Measurements from ENCODE around the gene LGMN.
"Not testable (repeated sequence)": the region's sequence is repeated elsewhere in the genome, so short reads cannot be mapped to it uniquely, and the experiment has no call there.

The LGMN gene

DNA sequence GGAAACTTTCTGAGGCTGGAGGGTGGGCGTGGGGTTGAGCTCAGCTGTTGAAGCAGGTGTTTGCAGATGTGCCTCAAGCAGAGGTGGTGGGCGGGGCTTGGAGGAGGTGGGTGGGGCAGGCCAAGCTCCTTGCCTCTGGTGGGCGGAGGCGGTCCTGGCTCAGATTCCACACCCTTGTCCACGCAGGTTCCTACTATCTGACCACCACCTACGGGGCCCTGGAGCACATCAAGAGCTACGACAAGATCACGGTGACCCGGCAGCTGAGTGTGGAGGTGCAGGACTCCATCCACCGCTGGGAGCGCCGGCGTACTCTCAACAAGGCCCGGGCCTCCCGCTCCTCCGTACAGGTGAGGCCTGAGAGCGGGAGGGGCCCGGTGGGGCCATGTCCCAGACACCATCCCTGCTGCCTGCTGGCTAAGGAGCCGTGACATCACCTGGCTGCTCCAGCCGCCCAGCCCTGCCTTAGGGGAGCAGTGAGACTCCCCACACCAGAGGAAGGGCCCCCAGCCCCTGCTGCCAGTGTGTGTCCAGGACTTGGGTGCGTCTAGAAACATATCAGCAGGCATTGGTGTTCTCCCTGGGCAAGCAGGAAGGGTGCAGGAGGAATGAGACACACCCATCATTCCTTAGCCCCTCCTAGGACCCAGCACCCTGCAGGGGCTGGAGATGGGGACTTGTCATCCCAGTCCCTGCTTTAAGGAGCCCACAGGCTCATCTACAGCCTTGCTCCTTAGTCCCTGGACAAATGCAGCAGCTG lies 63.4 kb downstream of the LGMN start:
- Histone ChIP-seq H3F3A (ENCODE audit: low read depth) (no peaks in the 10 kb centered on the region), H3K4me3 (ENCODE audit: low read length, poor library complexity, severe bottlenecking) (no peak overlapping the region), H3K36me3 (ENCODE audit: insufficient read depth, low read length) (peaks cover 53% of the 10 kb centered on the region; the same call in 1 of the 2 replicates), H3K4me1 (ENCODE audit: insufficient read depth, low read length, poor library complexity, severe bottlenecking) (no peaks in the 10 kb centered on the region), H3K9ac (ENCODE audit: low read depth, low read length, poor library complexity, severe bottlenecking) (no peak overlapping the region), H3K9me2 (replicated peaks; ENCODE audit: low read depth, low read length) (no peaks in the 10 kb centered on the region), H2AFZ (ENCODE audit: low read length) (no peak overlapping the region), H3K4me2 (ENCODE audit: low read depth, low read length, poor library complexity, severe bottlenecking) (no peak overlapping the region), H3K79me2 (ENCODE audit: insufficient read depth, low read length) (no peaks in the 10 kb centered on the region), H3K9me3 (ENCODE audit: insufficient read depth, low read depth, low read length) (no peaks in the 10 kb centered on the region), H4K20me1 (ENCODE audit: insufficient read depth, low read length, poor library complexity, severe bottlenecking) (no peaks in the 10 kb centered on the region), H3K27me3 (ENCODE audit: insufficient read depth, low read length, poor library complexity, severe bottlenecking) (no peaks in the 10 kb centered on the region)
- no peak for TF ChIP-seq EZH2phosphoT487 (IDR thresholded peaks at IDR 0.05; ENCODE audit: borderline replicate concordance)

DNA sequence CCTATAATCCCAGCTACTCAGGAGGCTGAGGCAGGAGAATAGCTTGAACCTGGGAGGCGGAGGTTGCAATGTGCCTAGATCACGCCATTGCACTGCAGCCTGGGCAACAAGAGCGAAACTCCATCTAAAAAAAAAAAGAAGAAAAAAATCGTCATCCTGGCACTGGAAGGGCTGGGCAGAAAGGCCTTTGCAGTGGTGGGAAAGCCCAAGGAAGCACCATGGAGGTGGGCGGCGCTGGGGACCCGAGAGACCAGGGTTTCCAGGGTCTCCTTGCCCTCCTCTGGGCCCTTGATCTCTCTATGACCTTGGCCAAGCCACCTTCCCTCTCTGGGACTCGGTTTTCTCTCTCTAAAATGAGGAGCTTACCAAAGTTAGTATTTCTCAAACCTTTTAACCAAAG lies 65.4 kb downstream of the LGMN start:
- Histone ChIP-seq H3K9me2 (replicated peaks; ENCODE audit: low read depth, low read length) (no peaks in the 10 kb centered on the region), H3K79me2 (ENCODE audit: insufficient read depth, low read length) (no peaks in the 10 kb centered on the region), H3K36me3 (ENCODE audit: insufficient read depth, low read length) (peaks cover 56% of the 10 kb centered on the region; the same call in 1 of the 2 replicates), H2AFZ (ENCODE audit: low read length) (no peak overlapping the region), H4K20me1 (ENCODE audit: insufficient read depth, low read length, poor library complexity, severe bottlenecking) (no peaks in the 10 kb centered on the region), H3K4me2 (ENCODE audit: low read depth, low read length, poor library complexity, severe bottlenecking) (no peak overlapping the region), H3K9me3 (ENCODE audit: insufficient read depth, low read depth, low read length) (no peaks in the 10 kb centered on the region), H3F3A (ENCODE audit: low read depth) (no peaks in the 10 kb centered on the region), H3K9ac (ENCODE audit: low read depth, low read length, poor library complexity, severe bottlenecking) (no peak overlapping the region), H3K4me3 (ENCODE audit: low read length, poor library complexity, severe bottlenecking) (no peak overlapping the region), H3K27me3 (ENCODE audit: insufficient read depth, low read length, poor library complexity, severe bottlenecking) (no peaks in the 10 kb centered on the region), H3K4me1 (ENCODE audit: insufficient read depth, low read length, poor library complexity, severe bottlenecking) (no peaks in the 10 kb centered on the region)
- TF ChIP-seq EZH2phosphoT487 (IDR thresholded peaks at IDR 0.05; ENCODE audit: borderline replicate concordance) = no peak
- TF ChIP-seq, protein P1, sequence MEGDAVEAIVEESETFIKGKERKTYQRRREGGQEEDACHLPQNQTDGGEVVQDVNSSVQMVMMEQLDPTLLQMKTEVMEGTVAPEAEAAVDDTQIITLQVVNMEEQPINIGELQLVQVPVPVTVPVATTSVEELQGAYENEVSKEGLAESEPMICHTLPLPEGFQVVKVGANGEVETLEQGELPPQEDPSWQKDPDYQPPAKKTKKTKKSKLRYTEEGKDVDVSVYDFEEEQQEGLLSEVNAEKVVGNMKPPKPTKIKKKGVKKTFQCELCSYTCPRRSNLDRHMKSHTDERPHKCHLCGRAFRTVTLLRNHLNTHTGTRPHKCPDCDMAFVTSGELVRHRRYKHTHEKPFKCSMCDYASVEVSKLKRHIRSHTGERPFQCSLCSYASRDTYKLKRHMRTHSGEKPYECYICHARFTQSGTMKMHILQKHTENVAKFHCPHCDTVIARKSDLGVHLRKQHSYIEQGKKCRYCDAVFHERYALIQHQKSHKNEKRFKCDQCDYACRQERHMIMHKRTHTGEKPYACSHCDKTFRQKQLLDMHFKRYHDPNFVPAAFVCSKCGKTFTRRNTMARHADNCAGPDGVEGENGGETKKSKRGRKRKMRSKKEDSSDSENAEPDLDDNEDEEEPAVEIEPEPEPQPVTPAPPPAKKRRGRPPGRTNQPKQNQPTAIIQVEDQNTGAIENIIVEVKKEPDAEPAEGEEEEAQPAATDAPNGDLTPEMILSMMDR (conservative IDR thresholded peaks at IDR 0.05; ENCODE audit: low read length) = no peak

DNA sequence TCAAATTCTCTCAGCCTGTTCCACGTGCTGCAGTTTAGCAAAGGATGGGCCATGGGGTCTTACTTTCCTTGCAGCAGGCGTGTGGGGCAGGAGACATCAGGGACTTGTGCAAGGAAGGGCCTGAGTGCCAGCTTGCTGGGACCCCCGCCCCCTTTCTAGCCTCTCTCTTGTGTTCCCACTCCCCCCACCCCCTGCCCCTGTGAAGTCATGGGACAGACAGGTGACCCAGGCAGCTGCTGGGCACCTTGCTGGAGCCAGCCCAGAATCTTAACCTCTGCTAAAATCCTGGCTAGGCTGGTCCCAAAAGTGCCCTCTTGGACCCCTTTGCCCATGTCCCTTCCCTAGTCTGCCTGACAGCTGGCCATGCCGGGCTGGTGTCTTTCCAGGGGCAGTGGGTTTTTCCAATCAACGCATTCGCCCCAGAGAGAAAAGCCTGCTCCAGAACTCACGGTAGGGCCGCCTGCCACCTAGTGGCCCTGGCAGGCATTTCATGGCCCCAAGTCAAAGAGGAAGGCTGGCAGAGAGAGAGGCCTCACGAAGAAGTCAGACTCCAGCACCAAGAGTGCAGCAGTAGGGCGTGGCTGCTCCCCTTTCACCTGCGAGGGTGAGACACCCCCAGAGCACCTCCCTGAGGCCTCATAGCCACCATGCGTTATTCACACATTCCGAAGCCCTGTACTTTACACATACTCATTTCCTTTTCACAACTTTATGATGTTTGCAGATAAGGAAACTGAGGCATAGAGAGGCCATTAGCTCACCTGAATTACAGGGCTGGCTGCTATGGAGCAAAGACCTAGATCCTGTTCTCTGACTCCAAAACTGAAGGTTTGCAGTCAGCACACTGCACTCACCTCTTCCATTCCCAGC lies 67.4 kb downstream of the LGMN start:
- H3K4me1 ChIP-seq (ENCODE audit: insufficient read depth, low read length, poor library complexity, severe bottlenecking) = peaks cover 12% of the 10 kb centered on the region
- H3K36me3 ChIP-seq (ENCODE audit: insufficient read depth, low read length) = peaks cover 60% of the 10 kb centered on the region; the same call in 1 of the 2 replicates
- H2AFZ ChIP-seq (ENCODE audit: low read length) = no peak overlapping the region
- no peaks in the 10 kb centered on the region for H3K79me2 ChIP-seq (ENCODE audit: insufficient read depth, low read length)
- no peaks in the 10 kb centered on the region for H3K9me3 ChIP-seq (ENCODE audit: insufficient read depth, low read depth, low read length)
- TF ChIP-seq, protein P1 (conservative IDR thresholded peaks at IDR 0.05; ENCODE audit: low read length) = peak; percentile 97
- TF ChIP-seq EZH2phosphoT487 (IDR thresholded peaks at IDR 0.05; ENCODE audit: borderline replicate concordance) = no peak
- no peak overlapping the region for H3K4me3 ChIP-seq (ENCODE audit: low read length, poor library complexity, severe bottlenecking)
- no peaks in the 10 kb centered on the region for H3F3A ChIP-seq (ENCODE audit: low read depth)
- H4K20me1 ChIP-seq (ENCODE audit: insufficient read depth, low read length, poor library complexity, severe bottlenecking) = no peaks in the 10 kb centered on the region
- no peak overlapping the region for H3K4me2 ChIP-seq (ENCODE audit: low read depth, low read length, poor library complexity, severe bottlenecking)
- no peaks in the 10 kb centered on the region for H3K9me2 ChIP-seq (replicated peaks; ENCODE audit: low read depth, low read length)
- H3K27me3 ChIP-seq (ENCODE audit: insufficient read depth, low read length, poor library complexity, severe bottlenecking) = no peaks in the 10 kb centered on the region
- no peak overlapping the region for H3K9ac ChIP-seq (ENCODE audit: low read depth, low read length, poor library complexity, severe bottlenecking)

DNA sequence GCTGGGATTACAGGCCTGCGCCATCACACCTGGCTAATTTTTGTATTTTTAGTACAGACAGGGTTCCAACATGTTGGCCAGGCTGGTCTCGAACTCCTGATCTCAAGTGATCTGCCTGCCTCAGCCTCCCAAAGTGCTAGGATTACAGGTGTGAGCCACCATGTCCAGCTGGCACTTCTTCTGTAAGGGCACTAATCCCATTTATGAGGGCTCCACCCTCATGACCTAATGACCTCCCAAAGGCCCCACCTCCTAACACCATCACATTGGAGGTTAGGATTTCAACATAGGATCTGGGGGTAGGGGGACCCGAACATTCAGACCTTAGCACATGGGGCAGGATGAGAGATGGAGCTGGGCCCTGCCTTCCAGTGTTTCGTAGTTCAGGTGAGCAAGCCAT lies 68.1 kb downstream of the LGMN start:
- not testable (repeated sequence) for H3K79me2 ChIP-seq (ENCODE audit: insufficient read depth, low read length); H3K4me3 ChIP-seq (ENCODE audit: low read length, poor library complexity, severe bottlenecking); H3K9me3 ChIP-seq (ENCODE audit: insufficient read depth, low read depth, low read length); H3K9ac ChIP-seq (ENCODE audit: low read depth, low read length, poor library complexity, severe bottlenecking); H3K27me3 ChIP-seq (ENCODE audit: insufficient read depth, low read length, poor library complexity, severe bottlenecking); H3K4me2 ChIP-seq (ENCODE audit: low read depth, low read length, poor library complexity, severe bottlenecking); H3F3A ChIP-seq (ENCODE audit: low read depth); H3K9me2 ChIP-seq (replicated peaks; ENCODE audit: low read depth, low read length); H4K20me1 ChIP-seq (ENCODE audit: insufficient read depth, low read length, poor library complexity, severe bottlenecking); H2AFZ ChIP-seq (ENCODE audit: low read length)
- Histone ChIP-seq H3K4me1 (ENCODE audit: insufficient read depth, low read length, poor library complexity, severe bottlenecking) (peaks cover 12% of the 10 kb centered on the region), H3K36me3 (ENCODE audit: insufficient read depth, low read length) (peaks cover 57% of the 10 kb centered on the region; the same call in 1 of the 2 replicates)
